Measurements from ENCODE around the gene OBSCN. TPM values are rescaled to one million over a fixed set of nuclear protein-coding genes. Genes with fewer than 3 reads are reported as not detected.

The OBSCN gene
- total and polyA plus RNA-seq, 7 experiments from 2014 or later = 1.3 to 132 (median 76.4) TPM

DNA sequence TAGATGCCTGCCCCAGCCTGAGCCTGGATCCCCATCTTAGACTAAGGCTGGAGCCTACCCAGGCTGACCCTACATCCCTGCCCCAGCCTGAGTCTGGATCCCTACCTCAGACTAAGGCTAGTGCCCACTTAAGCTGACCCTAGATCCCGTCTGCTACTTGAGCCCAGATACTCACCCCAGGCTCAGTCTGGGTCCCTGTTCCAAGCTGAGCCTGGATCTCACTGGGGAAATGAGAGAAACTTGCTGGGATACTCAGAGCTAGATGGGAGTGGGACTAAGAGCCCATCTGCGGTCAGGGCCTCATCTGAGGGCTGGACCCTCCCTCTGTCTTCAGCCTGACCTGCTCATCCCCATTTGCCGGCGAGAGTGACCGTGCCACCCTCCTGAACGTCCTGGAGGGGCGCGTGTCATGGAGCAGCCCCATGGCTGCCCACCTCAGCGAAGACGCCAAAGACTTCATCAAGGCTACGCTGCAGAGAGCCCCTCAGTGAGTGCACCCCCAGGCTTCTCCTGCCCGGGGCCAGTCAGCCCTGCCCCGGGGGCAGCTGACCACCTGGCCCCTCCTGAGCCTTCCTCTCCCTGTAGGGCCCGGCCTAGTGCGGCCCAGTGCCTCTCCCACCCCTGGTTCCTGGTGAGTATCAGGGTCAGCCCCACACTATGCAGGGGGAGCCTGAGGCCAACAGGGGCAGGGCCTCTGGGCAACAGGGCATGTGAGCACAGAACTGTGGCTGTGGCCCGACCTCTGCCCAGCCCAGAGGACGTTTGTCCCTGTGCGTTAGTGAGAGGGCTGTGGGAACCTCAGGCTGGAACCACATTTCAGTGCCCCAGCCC is 162.0 kb downstream of the OBSCN start:
- H3K27ac ChIP-seq (ENCODE audit: low read depth, low read length) = no peak overlapping the region

DNA sequence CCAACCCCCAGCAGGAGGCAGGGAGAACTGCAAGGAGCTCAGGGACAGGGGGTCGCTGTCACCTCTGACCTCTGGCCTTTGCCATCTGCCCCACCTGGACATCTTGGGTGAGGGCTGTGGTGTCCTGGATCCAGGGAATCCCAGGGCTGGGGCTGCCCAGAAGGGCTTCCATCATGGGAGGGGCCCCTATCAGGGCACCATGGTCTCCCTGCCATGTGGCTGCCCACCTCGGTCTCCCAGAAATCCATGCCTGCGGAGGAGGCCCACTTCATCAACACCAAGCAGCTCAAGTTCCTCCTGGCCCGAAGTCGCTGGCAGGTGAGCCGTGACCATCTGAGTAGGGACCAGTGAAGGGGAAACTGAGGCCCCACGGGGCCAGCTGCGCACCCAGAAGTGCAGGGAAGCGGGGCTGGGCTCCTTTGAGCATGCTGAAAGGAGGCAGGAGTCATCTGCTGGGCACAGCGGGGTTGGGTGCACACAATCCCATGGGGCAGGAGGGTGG is 162.6 kb downstream of the OBSCN start:
- peaks cover 0 to 7% (median 0%) of the 10 kb centered on the region in 3 experiments for H3K36me3 ChIP-seq (ENCODE audit: control insufficient read depth in 2 of 3, insufficient read depth in 3 of 3, low read length in 3 of 3)
- no peaks in the 10 kb centered on the region for H3K27me3 Mint-ChIP-seq
- H3K9me3 ChIP-seq (ENCODE audit: control insufficient read depth in 2 of 3, low read length in 3 of 3) = no peaks in the 10 kb centered on the region
- H3K27ac ChIP-seq (ENCODE audit: low read depth, low read length) = no peak overlapping the region
- no peaks in the 10 kb centered on the region for H3K27me3 ChIP-seq (ENCODE audit: control insufficient read depth in 2 of 2, insufficient read depth in 2 of 2, low read length in 2 of 2)
- intact Hi-C loops (cut with micrococcal nuclease) = no loop called here
- no peaks in the 10 kb centered on the region for H3K4me1 ChIP-seq (ENCODE audit: control insufficient read depth in 2 of 2, insufficient read depth in 2 of 2, low read length in 2 of 2)
- H3K36me3 Mint-ChIP-seq = no peaks in the 10 kb centered on the region
- DNase-seq (no peak), ATAC-seq (no peak)
- CTCF ChIA-PET = interaction anchor here (0.7 kb wide), 1 partner anchor 94 kb away, joined by 3 read pairs; no protein-coding TSS in a partner anchor
- H3K9me3 Mint-ChIP-seq = no peaks in the 10 kb centered on the region
- peaks cover 0 to 2% (median 0%) of the 10 kb centered on the region in 7 donors for H3K4me1 Mint-ChIP-seq
- POLR2A ChIA-PET = no interaction called here
- no peak overlapping the region for H3K27ac Mint-ChIP-seq
- H3K4me3 Mint-ChIP-seq = no peak overlapping the region
- no peak overlapping the region for H3K4me3 ChIP-seq (ENCODE audit: low read length)

More for the DNA sequence above, 162.0 kb downstream of the OBSCN start:
- Histone ChIP-seq H3K27me3 (ENCODE audit: control insufficient read depth in 2 of 2, insufficient read depth in 2 of 2, low read length in 2 of 2) (no peaks in the 10 kb centered on the region), H3K4me1 (ENCODE audit: control insufficient read depth in 2 of 2, insufficient read depth in 2 of 2, low read length in 2 of 2) (no peaks in the 10 kb centered on the region), H3K4me3 (ENCODE audit: low read length) (no peak overlapping the region), H3K36me3 (ENCODE audit: control insufficient read depth in 2 of 3, insufficient read depth in 3 of 3, low read length in 3 of 3) (peaks cover 0 to 6% (median 0%) of the 10 kb centered on the region in 3 experiments), H3K9me3 (ENCODE audit: control insufficient read depth in 2 of 3, low read length in 3 of 3) (no peaks in the 10 kb centered on the region)
- ChIA-PET CTCF (interaction anchor here (0.6 kb wide), 1 partner anchor 353 kb away, joined by 4 read pairs; no protein-coding TSS in a partner anchor), POLR2A (no interaction called here)
- H3K4me3 Mint-ChIP-seq = no peak overlapping the region
- DNase-seq (no peak), ATAC-seq (no peak)
- H3K36me3 Mint-ChIP-seq = no peaks in the 10 kb centered on the region
- H3K4me1 Mint-ChIP-seq = peaks cover 0 to 2% (median 0%) of the 10 kb centered on the region in 7 donors
- H3K27me3 Mint-ChIP-seq = no peaks in the 10 kb centered on the region
- no peaks in the 10 kb centered on the region for H3K9me3 Mint-ChIP-seq
- no peak overlapping the region for H3K27ac Mint-ChIP-seq
- intact Hi-C loops (cut with micrococcal nuclease) = no loop called here

GRCh38 chr1:228370941-228371740 is 163.3 kb downstream of the OBSCN start:
- Histone ChIP-seq H3K4me3 (ENCODE audit: low read length) (no peak overlapping the region), H3K27me3 (ENCODE audit: control insufficient read depth in 2 of 2, insufficient read depth in 2 of 2, low read length in 2 of 2) (no peaks in the 10 kb centered on the region), H3K4me1 (ENCODE audit: control insufficient read depth in 2 of 2, insufficient read depth in 2 of 2, low read length in 2 of 2) (no peaks in the 10 kb centered on the region), H3K9me3 (ENCODE audit: control insufficient read depth in 2 of 3, low read length in 3 of 3) (no peaks in the 10 kb centered on the region), H3K27ac (ENCODE audit: low read depth, low read length) (no peak overlapping the region), H3K36me3 (ENCODE audit: control insufficient read depth in 2 of 3, insufficient read depth in 3 of 3, low read length in 3 of 3) (peaks cover 0 to 7% (median 0%) of the 10 kb centered on the region in 3 experiments)
- Mint-ChIP-seq H3K27me3 (no peaks in the 10 kb centered on the region), H3K4me3 (no peak overlapping the region), H3K4me1 (peaks cover 0 to 2% (median 0%) of the 10 kb centered on the region in 7 donors), H3K27ac (no peak overlapping the region), H3K9me3 (no peaks in the 10 kb centered on the region), H3K36me3 (peaks cover 0 to under 1% (median 0%) of the 10 kb centered on the region in 5 donors)
- ChIA-PET CTCF (interaction anchor here (0.7 kb wide), 1 partner anchor 95 kb away, joined by 3 read pairs; no protein-coding TSS in a partner anchor), POLR2A (interaction anchor here (0.6 kb wide), 1 partner anchor 23 kb away, joined by 3 read pairs; no protein-coding TSS in a partner anchor)
- intact Hi-C loops (cut with micrococcal nuclease) = no loop called here
- no peak for DNase-seq
- ATAC-seq = no peak

DNA sequence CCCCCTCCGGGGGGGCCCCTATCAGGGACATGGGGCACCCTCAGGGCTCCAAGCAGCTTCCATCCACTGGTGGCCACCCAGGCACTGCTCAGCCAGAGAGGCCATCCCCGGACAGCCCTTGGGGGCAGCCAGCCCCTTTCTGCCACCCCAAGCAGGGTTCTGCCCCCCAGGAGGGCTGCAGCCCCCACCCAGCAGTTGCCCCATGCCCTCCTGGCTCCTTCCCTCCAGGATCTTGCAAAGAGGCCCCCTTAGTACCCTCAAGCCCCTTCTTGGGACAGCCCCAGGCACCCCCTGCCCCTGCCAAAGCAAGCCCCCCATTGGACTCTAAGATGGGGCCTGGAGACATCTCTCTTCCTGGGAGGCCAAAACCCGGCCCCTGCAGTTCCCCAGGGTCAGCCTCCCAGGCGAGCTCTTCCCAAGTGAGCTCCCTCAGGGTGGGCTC is 163.9 kb downstream of the OBSCN start:
- POLR2A ChIA-PET = no interaction called here
- DNase-seq = no peak

GRCh38 chr1:228372183-228373003 is 164.5 kb downstream of the OBSCN start:
- no peaks in the 10 kb centered on the region for H3K4me1 ChIP-seq (ENCODE audit: control insufficient read depth in 2 of 2, insufficient read depth in 2 of 2, low read length in 2 of 2)
- ATAC-seq = no peak
- ChIA-PET POLR2A (no interaction called here), CTCF (no interaction called here)
- H3K4me3 ChIP-seq (ENCODE audit: low read length) = no peak overlapping the region
- intact Hi-C loops (cut with micrococcal nuclease) = no loop called here
- H3K9me3 ChIP-seq (ENCODE audit: control insufficient read depth in 2 of 3, low read length in 3 of 3) = no peaks in the 10 kb centered on the region
- Mint-ChIP-seq H3K9me3 (no peaks in the 10 kb centered on the region), H3K36me3 (peaks cover 0 to 4% (median 0%) of the 10 kb centered on the region in 5 donors), H3K4me1 (peaks cover 0 to 2% (median 0%) of the 10 kb centered on the region in 7 donors), H3K4me3 (no peak overlapping the region), H3K27me3 (no peaks in the 10 kb centered on the region), H3K27ac (no peak overlapping the region)
- no peak for DNase-seq
- no peaks in the 10 kb centered on the region for H3K27me3 ChIP-seq (ENCODE audit: control insufficient read depth in 2 of 2, insufficient read depth in 2 of 2, low read length in 2 of 2)
- peaks cover 0 to 7% (median 0%) of the 10 kb centered on the region in 3 experiments for H3K36me3 ChIP-seq (ENCODE audit: control insufficient read depth in 2 of 3, insufficient read depth in 3 of 3, low read length in 3 of 3)
- no peak overlapping the region for H3K27ac ChIP-seq (ENCODE audit: low read depth, low read length)

More for the DNA sequence above, 163.9 kb downstream of the OBSCN start:
- Mint-ChIP-seq H3K9me3 (no peaks in the 10 kb centered on the region), H3K27me3 (no peaks in the 10 kb centered on the region), H3K4me3 (no peak overlapping the region), H3K36me3 (peaks cover 0 to 4% (median 0%) of the 10 kb centered on the region in 5 donors), H3K27ac (no peak overlapping the region), H3K4me1 (peaks cover 0 to 2% (median 0%) of the 10 kb centered on the region in 7 donors)
- no peaks in the 10 kb centered on the region for H3K9me3 ChIP-seq (ENCODE audit: control insufficient read depth in 2 of 3, low read length in 3 of 3)
- intact Hi-C loops (cut with micrococcal nuclease) = no loop called here
- CTCF ChIA-PET = no interaction called here
- no peaks in the 10 kb centered on the region for H3K4me1 ChIP-seq (ENCODE audit: control insufficient read depth in 2 of 2, insufficient read depth in 2 of 2, low read length in 2 of 2)
- H3K27me3 ChIP-seq (ENCODE audit: control insufficient read depth in 2 of 2, insufficient read depth in 2 of 2, low read length in 2 of 2) = no peaks in the 10 kb centered on the region
- H3K4me3 ChIP-seq (ENCODE audit: low read length) = no peak overlapping the region
- H3K27ac ChIP-seq (ENCODE audit: low read depth, low read length) = no peak overlapping the region
- peaks cover 0 to 7% (median 0%) of the 10 kb centered on the region in 3 experiments for H3K36me3 ChIP-seq (ENCODE audit: control insufficient read depth in 2 of 3, insufficient read depth in 3 of 3, low read length in 3 of 3)
- ATAC-seq = no peak

Measured in naive thymus-derived CD4-positive, alpha-beta T cell (primary cell).